Glutamatergic neuron (in vitro differentiated cells): Measurements from ENCODE around the gene GPD2. TPM values are rescaled to one million over a fixed set of nuclear protein-coding genes. Genes with fewer than 3 reads are reported as not detected.

Experiments used
- DNase-seq: peaks from one replicate; pipeline ENCODE4 v3.0.0; 2022
- H3K27ac Mint-ChIP-seq: one replicate; pipeline ENCODE4 v1.8.0; 2020; ENCODE audit warnings: mild to moderate bottlenecking, mixed read lengths, inconsistent platforms; ENCODE audit not compliant: unreplicated experiment
- H3K27me3 Mint-ChIP-seq: one replicate; pipeline ENCODE4 v1.8.0; 2020; ENCODE audit warnings: mild to moderate bottlenecking, moderate library complexity, mixed read lengths, inconsistent platforms; ENCODE audit not compliant: unreplicated experiment
- H3K36me3 Mint-ChIP-seq: one replicate; pipeline ENCODE4 v1.8.0; 2020; ENCODE audit warnings: mild to moderate bottlenecking, mixed read lengths, inconsistent platforms; ENCODE audit not compliant: unreplicated experiment
- H3K4me1 Mint-ChIP-seq: one replicate; pipeline ENCODE4 v1.8.0; 2020; ENCODE audit warnings: mild to moderate bottlenecking, low read depth, mixed read lengths, inconsistent platforms; ENCODE audit not compliant: unreplicated experiment
- H3K4me3 Mint-ChIP-seq: one replicate; pipeline ENCODE4 v1.8.0; 2020; ENCODE audit warnings: mild to moderate bottlenecking, mixed read lengths, inconsistent platforms; ENCODE audit not compliant: unreplicated experiment
- H3K9me3 Mint-ChIP-seq: one replicate; pipeline ENCODE4 v1.8.0; 2020; ENCODE audit warnings: mild to moderate bottlenecking, moderate library complexity, mixed read lengths, inconsistent platforms; ENCODE audit not compliant: unreplicated experiment
- total RNA-seq: library from RNA; stranded (reverse); fragmentation: NEBNext Ultra II Directional; extraction: Animal tissue kit (Norgen Biotek cat#: 25700); gene quantifications from one replicate; pipeline ENCODE4 v1.2.1, GENCODE V29; 2021; ENCODE audit not compliant: unreplicated experiment
- TF ChIP-seq, protein P1 (sequence below): fragments of 200-600 bp; sonication (generic); IDR thresholded peaks from one replicate; pipeline ENCODE4 v1.5.0; 2021; ENCODE audit not compliant: partially characterized antibody, unreplicated experiment

GPD2 gene
- total RNA-seq, 1 donor from 2014 or later, result 26.2 TPM

DNA sequence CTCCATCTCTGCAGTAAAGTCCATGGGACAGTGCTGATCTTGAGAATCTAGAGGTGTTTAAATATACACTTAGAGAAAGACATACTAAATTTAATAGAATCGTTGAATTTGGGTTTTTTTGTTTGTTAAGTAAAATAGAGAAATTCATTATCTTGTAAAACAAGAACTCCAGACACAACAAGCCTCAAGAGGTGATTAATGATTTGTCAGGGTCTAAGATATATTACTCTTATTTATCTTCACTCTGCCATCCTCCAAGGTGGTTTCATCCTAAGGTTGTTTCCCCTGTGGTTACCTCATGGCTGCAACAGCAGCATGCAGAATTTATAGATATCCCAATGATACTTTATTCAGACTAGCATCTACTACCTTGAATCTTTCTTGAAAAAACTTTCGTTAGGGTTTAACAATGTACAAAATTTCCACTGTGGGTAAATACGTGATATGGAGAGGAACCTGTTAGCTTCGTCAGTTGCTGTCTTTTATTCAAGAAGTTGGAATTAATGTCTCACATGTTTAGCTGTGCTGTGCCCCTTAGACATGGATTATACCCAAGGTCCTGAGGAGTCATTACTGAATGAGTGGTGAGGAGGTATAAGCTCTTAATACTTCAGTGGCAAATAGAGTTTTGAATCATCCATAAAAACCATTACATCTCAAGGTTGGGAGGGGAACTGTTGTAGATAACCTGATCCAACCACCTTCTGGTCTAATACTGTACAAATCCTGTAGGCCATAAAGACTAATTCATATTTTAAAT lies 128.0 kb downstream of the GPD2 start:
- TF ChIP-seq, protein P1, sequence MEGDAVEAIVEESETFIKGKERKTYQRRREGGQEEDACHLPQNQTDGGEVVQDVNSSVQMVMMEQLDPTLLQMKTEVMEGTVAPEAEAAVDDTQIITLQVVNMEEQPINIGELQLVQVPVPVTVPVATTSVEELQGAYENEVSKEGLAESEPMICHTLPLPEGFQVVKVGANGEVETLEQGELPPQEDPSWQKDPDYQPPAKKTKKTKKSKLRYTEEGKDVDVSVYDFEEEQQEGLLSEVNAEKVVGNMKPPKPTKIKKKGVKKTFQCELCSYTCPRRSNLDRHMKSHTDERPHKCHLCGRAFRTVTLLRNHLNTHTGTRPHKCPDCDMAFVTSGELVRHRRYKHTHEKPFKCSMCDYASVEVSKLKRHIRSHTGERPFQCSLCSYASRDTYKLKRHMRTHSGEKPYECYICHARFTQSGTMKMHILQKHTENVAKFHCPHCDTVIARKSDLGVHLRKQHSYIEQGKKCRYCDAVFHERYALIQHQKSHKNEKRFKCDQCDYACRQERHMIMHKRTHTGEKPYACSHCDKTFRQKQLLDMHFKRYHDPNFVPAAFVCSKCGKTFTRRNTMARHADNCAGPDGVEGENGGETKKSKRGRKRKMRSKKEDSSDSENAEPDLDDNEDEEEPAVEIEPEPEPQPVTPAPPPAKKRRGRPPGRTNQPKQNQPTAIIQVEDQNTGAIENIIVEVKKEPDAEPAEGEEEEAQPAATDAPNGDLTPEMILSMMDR, result no peak
- no peak overlapping the region for H3K27ac Mint-ChIP-seq
- H3K9me3 Mint-ChIP-seq, result no peaks in the 10 kb centered on the region
- peaks cover 16% of the 10 kb centered on the region for H3K4me1 Mint-ChIP-seq
- no peaks in the 10 kb centered on the region for H3K36me3 Mint-ChIP-seq
- no peak for DNase-seq
- H3K27me3 Mint-ChIP-seq, result no peaks in the 10 kb centered on the region
- no peak overlapping the region for H3K4me3 Mint-ChIP-seq

DNA sequence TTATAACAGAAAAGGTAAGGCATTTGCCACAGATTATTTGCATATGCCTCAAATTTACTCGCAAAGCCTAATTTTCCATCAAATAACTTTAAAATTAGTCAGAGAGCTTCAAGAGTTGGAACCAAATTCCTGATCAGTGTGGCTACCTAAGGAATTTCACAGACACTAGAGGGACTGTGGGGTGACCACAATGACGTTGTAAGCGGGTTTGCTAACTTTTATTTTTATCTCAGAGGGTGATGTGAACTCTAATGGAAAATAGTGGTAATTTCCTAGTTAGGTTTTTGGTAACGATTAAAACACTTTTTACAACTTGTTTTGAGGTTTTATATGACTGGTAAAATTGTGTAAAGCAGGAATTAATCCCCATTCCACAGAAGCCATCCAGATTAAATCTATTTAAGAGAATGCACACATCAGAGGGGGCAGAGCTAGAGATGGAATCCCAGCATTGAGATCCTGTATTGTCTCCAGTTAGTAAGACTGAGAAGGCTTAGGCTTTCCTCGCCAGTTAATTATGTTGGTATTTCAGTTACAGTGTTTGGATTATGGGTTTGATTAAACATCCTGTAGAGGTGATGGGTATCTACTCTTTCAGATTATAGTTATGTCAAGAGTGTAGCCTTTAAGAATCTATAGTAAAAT lies 129.0 kb downstream of the GPD2 start:
- Mint-ChIP-seq H3K27me3 (no peaks in the 10 kb centered on the region), H3K36me3 (no peaks in the 10 kb centered on the region), H3K4me1 (peaks cover 14% of the 10 kb centered on the region), H3K4me3 (no peak overlapping the region), H3K9me3 (no peaks in the 10 kb centered on the region), H3K27ac (no peak overlapping the region)
- TF ChIP-seq, protein P1, result no peak
- no peak for DNase-seq

DNA sequence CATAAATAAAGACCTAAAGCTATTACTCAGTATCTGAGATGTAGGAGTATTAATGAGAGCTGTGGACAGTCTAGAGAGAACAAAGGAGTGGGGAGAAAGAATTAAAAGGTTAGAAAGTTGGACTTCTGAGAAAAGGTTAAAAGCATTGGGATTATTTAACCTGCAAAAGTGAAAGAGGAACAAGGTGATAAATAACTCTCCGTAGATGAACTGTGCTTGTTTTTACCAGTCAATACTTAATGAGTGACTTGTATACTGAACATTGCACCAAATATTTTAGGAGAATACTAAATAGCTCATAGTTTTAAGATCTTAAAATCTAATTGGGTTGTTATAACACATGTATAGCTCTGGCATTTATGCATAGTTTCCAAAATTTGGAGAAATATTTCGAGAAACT lies 137.5 kb downstream of the GPD2 start:
- H3K27ac Mint-ChIP-seq, result no peak overlapping the region
- no peak overlapping the region for H3K4me3 Mint-ChIP-seq

DNA sequence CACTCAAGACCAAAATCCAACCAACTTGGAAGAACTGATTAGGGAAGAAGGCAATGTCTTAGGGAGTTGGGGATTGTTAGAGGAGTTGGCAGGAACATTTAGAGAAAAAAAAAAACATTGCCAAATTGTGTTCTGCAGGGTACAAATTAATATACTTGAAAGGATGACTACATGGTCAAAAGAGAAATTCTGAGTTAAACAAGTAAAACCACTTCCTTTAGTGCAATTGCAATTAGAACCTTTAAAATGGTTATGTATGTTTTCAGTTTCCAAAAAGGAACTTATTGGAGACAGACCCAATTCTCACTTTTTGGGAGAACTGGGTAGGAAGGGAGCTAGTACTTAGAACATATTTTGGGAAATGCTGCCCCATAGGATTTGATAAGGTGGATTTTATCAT lies 137.9 kb downstream of the GPD2 start:
- no peaks in the 10 kb centered on the region for H3K36me3 Mint-ChIP-seq
- no peaks in the 10 kb centered on the region for H3K27me3 Mint-ChIP-seq
- no peak overlapping the region for H3K27ac Mint-ChIP-seq
- H3K4me1 Mint-ChIP-seq, result no peaks in the 10 kb centered on the region
- TF ChIP-seq, protein P1, result no peak
- no peak overlapping the region for H3K4me3 Mint-ChIP-seq
- no peak for DNase-seq
- H3K9me3 Mint-ChIP-seq, result no peaks in the 10 kb centered on the region

More for the DNA sequence above, 137.5 kb downstream of the GPD2 start:
- Mint-ChIP-seq H3K27me3 (no peaks in the 10 kb centered on the region), H3K36me3 (no peaks in the 10 kb centered on the region), H3K9me3 (no peaks in the 10 kb centered on the region), H3K4me1 (no peaks in the 10 kb centered on the region)
- TF ChIP-seq, protein P1, result no peak
- no peak for DNase-seq

DNA sequence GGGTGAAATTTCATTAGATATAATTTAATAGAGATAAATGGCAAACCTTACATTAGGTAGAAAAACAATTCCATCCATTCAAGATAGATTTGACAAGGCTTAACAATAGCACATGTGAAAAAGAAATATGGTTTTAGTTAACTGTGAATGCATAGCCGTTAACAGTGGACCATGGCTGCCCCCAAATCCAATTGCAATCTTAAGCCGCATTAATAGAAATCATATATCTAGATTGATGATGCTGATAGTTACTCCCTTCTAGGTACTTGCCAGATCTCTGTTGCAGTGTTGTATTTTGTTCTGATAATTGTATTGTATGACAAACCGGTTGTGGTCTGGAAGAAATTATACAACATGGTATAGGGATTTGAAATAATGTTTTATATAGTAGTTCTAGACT lies 139.8 kb downstream of the GPD2 start:
- H3K27me3 Mint-ChIP-seq, result no peaks in the 10 kb centered on the region
- DNase-seq, result no peak
- H3K4me3 Mint-ChIP-seq, result no peak overlapping the region
- H3K36me3 Mint-ChIP-seq, result no peaks in the 10 kb centered on the region
- TF ChIP-seq, protein P1, result no peak
- no peaks in the 10 kb centered on the region for H3K4me1 Mint-ChIP-seq
- no peaks in the 10 kb centered on the region for H3K9me3 Mint-ChIP-seq
- H3K27ac Mint-ChIP-seq, result no peak overlapping the region
